Renal cortical epithelial cell (primary cell): ENCODE measurements around the gene ASCC1. TPM values are rescaled to one million over a fixed set of nuclear protein-coding genes. Genes with fewer than 3 reads are reported as not detected.

Experiments
- DNase-seq: peaks from one replicate; pipeline ENCODE4 v3.0.0-alpha.2; 2011; ENCODE audit warnings: low read depth
- total RNA-seq: library from RNA; depleted of rRNA; stranded (reverse); fragments of >200 nt; gene quantifications from 2 replicates; pipeline ENCODE4 v1.2.3, GENCODE V29; 2014

Gene ASCC1
- total RNA-seq, 1 donor from 2014 or later: 61.6 TPM

GRCh38 chr10:72083790-72084459, 132.2 kb downstream of the ASCC1 start:
- no peak for DNase-seq

- DNase-seq: no peak
Measured at GRCh38 chr10:72082856-72083789, 133.0 kb downstream of the ASCC1 start.

DNA sequence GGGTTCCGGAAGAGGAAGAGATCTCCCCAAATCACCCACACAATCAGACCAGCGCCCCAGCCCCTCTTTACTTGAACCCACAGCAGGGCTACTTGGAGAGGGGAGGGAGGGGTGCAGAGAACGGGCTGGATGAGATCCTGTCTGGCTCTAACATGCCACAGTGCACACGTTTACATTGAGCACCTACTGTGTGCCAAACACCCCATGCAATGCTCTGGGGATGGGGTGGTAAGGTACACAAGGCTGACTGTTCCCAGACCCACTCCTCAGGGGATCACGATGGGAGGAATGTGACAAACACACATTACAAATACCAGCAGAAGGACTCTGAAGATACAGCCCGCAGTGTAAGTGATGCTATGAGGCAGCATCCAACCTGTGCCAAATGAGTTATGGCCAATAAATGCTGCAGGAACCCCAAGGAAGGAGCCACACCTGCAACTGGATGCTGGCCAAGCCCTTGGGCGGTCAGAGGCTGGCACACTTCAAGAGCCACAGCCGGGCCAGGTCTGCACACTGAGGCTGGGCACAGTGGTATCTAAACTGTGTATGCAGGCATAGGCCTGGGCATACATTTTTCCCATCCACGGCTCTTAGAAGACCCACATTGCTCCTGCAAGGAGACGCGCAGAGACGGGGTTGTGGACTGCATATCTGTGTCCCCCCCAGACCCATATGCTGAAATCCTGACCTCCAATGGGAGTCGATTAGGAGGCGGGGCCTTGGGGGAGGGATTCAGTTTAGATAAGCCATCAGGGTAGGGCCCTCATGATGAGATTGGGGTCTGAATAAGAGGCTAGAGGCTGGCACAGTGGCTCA, 134.1 kb downstream of the ASCC1 start:
- no peak for DNase-seq

DNA sequence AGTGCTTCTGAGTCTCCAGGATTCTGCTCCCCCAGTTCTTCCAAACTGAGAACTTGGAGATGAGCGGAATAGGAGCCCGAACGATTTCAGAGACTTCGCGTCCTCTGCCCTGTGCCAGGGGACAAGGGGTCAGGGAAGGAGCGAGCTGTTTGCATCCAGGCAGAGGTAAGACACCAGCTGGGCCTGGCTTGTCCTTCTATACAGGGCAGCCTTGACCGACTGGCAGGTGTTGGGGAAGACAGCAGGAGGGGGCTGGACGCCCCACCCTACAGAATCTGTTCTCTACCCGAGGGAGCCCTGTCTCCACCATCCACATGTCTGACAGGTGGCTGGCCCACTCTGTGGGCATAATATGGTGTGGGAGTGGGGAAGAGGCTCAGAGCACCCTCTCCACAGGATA, 134.9 kb downstream of the ASCC1 start:
- no peak for DNase-seq

DNA sequence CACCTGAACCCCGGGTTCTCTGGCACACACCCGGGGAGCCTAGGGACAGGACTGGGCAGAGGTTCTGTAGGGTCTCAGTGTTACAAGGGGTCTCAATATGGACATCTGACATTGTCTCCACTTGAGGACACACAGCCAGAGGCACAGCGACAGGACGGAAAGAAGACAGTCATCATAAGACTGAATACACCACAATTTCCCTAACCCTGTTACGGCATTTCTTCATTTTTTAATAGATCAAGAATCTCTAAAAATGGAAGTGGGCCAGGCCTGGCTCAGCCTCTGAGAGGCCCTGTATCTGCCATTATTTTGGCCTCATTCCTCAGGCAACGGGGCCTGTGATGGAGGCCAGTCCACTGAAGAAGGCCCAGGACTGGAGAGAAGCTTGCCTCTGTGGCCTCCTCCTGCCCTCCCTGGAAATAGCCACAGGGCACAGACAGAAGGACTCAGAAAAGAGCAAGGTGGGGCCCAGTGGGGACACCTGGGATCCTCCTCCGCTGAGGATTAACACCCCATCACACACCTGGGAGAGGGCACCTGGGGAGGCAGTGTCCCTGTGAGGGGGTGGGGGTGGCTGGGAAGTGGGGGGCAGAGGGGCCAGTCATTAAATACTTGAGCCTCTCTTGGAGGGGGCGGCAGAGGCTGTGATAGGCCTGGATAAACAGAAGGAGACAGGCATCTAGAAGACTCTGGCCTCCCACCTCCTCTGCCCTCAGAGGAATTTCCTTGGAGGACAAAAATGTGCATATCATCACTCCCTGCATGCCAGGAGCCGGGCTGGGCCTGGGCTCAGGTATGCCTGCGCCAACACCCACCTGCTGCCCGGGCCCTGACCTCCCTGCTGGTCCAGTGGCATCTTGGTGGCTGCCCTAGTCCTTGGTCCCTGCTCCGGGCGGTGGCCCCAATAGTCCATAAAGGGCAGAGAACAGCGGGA, 135.8 kb downstream of the ASCC1 start:
- peak; percentile 38 for DNase-seq

GRCh38 chr10:72079356-72079755, 136.7 kb downstream of the ASCC1 start:
- DNase-seq: no peak

DNA sequence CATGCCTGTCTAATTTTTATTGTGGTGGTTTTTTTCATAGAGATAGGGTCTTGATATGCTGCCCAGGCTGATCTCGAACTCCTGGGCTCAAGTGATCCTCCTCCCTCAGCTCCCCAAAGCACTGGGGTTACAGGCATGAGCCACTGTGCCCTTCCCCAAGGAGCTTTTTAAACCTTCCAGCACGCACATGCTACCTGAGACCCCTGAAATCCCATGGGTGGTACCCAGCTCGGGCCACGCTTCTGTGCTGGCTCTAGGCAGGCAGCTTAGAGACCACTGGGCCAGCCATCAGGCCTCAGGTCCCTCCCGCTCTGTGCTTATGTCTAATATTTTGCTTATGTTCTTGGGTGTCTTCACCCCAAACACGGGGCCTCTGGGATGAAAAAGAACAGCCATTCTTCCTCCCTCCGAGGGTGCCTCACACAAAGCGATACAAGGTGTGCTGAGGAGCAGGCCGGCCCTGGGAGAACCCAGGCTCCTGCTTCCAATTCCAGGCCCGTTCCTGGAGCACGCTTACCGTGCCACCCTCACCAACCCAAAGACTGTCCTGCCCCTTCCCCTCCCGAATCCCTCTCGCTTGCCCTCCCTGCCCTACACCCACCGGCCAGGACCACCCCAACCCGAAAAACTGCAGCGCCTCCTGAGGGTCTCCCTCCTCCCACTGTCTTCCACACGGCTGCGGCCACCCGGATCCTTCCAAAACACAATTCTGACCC, 138.6 kb downstream of the ASCC1 start:
- DNase-seq: no peak

GRCh38 chr10:72076756-72077155, 139.3 kb downstream of the ASCC1 start:
- DNase-seq: no peak

- DNase-seq: no peak
Measured at GRCh38 chr10:72075376-72076115, 140.5 kb downstream of the ASCC1 start.

DNA sequence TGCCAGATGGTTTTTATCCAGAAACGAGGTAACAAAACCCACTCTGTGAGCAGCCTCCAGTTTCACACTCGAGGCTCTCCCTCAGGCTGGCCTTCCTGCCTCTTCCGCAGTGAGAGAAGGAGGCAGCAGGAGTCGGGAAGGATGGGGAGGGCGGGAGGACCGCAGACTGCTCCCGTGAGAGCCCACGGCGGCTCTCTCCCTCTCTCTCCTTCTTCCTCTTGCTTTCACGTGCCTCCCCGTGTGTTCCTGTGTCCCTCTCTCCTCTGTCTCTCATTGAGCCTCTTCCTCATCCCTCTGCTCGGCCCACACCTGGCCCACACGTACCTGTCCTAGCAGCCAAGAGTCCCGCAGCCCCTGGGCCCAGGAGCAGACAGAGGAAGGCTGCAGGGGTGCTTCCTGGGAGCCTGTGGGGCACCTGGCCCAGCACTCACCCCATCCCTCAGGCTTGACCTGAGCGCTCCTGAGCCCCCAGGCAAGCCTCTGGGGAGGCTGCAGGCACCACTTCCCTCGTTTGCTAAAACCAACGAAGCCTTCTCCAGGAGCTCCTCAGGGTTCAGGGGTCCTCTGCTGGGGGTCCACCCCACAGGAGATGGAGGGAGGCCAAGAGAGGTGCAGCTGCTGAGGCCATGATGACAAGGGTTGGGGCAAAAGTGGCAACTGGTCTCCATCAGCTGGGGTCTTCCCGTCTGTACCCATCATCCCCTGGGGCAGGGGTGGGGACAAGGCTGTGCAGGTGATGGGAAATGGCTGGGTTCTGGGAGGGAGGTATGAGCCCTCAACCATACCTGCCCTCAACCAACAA, 141.3 kb downstream of the ASCC1 start:
- DNase-seq: no peak

DNA sequence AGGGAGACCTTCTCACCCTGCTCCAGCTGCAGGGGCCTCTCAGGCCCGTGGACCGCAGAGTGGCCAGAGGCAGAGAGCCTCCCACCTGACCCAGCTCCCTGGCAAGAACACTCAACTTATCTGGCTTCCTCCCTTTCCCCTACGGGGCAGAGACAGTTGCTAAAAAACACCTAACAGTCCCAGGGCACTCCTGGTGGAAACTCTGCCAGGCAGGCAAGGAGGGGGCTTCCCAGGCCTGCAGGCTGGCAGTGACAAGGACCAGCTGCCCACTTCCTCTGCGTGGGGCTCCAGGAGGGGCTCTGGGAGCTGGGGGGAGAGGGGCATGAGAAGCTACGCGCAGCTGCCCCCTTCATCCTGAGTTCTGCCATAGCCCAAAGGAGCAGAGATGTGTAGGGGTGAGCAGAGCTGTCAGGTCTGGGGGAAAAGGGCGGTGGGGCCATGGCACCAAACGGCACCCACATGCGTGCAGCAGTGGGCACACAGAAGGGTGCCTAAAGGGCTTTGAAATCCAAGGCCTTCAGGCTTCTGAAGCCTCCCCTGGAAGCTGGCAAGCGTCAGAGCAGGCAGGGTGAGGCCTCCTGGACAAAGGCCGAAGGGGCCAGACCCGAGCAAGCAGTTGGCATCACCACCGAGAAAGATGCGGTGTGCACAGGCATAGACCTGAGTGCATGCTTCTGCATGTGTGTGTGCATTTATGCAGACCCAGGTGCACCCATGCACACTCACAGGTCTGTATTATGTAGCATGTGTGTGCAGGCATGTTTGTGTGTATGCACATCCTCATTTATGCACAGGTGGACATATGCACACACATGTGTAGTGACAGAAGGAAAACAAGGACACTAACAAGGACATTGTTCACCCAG, 142.1 kb downstream of the ASCC1 start:
- no peak for DNase-seq

DNA sequence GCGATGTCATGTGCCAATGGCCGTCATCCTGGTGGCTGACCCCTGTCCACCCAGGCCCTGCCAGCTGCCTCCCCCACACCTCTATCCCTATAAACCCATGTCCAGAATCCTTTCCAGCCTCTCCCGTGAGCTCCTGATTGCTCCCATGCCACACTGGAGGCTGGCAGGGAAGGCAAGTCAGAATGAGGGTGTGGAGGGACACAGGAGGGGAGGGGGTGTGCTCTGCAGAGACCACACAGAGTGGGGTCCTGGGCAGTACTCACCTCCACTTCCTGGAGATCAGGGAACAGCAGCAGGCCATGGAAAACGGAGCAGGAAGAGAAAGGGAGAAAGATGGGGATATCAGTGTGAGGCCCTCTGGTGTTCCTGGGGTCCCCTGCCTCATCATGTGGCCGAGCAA, 143.4 kb downstream of the ASCC1 start:
- DNase-seq: no peak

DNA sequence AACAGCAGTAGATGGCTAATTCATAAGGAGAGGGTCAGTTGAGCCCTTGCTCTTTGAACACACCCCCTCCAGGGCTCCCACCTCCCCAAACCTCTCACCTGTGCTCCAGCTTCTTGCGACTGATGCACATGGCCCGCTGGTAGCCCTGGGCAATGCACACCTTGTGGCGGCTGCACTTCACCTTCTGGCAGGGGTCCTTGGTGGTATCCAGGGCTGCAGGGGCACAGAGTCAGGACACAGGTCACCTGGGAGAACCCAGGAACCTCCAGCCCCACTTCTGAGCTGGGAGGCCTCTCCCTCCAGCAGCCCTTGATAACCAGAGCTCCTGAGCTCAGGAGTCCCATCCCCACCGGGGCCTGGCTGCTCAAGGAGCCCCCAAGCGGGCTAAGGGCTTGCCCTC, 144.0 kb downstream of the ASCC1 start:
- no peak for DNase-seq

- DNase-seq: no peak
Measured at GRCh38 chr10:72069751-72070526, 146.1 kb downstream of the ASCC1 start.

DNA sequence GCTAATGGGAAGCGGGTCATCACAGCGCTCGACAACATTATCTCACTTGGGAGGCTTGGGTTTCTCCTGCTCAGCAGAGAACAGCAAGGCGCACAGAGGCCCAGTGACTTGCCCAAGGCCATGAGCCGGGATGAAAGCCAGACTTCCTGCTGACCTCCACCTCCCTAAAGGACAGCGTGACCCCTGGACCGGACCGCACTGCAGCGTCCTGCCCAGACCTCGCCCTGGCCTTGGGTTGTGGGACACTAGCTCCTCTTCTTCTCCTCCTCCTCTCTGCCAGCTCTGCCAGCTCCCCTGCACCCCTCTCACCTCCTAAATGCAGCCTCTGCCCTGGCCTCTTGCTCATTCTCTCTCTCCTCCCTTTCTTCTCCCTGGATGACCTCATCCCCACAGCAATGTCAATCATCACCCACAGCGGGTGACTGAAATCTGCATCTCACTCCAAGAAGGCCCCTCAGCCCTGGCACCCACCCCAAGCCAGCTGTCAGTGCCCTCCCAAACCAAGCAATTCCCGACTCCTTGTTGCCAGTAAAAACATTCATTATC, 147.1 kb downstream of the ASCC1 start:
- DNase-seq: no peak

DNA sequence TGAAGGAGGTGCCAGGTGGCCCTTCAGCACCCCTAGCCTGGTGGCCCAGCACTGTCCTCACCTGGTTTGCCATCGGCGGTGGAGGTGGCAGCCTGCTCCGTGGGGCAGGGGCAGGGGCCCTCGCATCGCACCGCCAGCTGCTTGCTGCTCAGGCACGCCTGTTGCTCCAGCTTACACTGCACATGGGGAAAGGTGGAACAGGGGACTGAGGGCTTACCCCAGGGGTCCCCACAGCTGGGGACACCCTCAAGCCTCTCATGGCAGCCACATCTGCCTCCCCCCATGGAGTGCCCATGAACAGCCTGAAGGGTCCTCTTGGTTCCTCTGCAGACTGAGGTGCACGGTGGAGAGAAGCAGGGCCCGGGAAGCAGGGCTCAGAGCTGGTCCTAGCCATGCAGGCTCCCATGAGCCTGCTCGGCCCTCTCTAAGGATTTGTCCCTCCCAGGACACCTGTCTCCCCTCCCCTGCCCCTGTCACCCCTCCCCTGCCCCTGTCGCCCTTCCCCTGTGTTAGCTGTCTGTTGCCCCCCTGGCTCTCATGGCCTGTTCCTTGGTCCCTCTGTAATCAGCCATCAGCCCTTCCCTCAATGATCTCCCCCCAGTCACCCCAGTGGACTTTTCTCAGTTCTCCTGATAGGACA, 147.8 kb downstream of the ASCC1 start:
- no peak for DNase-seq
